Measurements from ENCODE around the gene KLK2.
"Not testable (repeated sequence)": the region's sequence is repeated elsewhere in the genome, so short reads cannot be mapped to it uniquely, and the experiment has no call there.

KLK2 gene

GRCh38 chr19:50896089-50896590 is 22.9 kb downstream of the KLK2 start:
- not testable (repeated sequence) for DNase-seq

GRCh38 chr19:50896591-50897190 is 23.5 kb downstream of the KLK2 start:
- DNase-seq: no peak

GRCh38 chr19:50897191-50897607 is 24.0 kb downstream of the KLK2 start:
- DNase-seq: no peak

DNA sequence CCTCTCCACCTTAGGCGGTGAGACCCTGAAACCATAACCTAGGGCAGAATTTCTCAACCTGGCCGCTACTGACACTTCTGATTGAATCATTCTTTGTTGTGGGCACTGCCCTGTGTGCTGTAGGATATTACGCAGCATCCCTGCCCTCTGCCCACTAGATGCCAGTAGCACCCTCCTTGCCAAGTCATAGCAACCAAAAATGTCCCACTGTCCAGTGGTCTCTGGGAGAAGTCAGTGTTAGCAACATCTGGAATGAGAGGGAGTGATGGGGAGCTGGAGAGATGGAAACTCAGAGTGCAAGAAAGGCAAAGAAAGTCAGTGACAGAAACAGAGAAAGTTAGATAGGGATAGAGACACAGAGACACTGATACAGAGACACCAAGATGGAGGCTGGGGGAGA is 24.4 kb downstream of the KLK2 start:
- DNase-seq: no peak

DNA sequence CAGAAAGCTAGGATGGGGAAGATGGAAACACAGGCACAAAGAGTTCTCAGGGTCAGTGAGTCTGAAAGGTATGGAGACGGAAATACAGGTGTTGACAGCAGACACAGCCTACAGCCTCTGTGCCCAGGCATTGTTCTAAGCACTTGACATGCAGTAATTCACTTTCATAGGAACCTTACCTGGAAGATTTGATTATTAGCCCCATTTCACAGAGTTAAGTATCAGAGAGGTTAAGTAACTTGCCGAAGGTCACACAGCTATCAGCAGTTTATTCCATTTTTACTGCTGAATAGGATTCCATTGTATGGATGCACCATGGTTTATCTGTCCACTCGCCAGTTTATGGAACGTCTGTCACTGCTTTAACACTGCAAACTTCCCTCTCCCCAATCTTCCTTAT is 24.8 kb downstream of the KLK2 start:
- DNase-seq: no peak

- DNase-seq: no peak
These were observed 26.3 kb downstream of the KLK2 start for GRCh38 chr19:50899569-50899968.

GRCh38 chr19:50902640-50903039 is 29.4 kb downstream of the KLK2 start:
- no peak for DNase-seq

DNA sequence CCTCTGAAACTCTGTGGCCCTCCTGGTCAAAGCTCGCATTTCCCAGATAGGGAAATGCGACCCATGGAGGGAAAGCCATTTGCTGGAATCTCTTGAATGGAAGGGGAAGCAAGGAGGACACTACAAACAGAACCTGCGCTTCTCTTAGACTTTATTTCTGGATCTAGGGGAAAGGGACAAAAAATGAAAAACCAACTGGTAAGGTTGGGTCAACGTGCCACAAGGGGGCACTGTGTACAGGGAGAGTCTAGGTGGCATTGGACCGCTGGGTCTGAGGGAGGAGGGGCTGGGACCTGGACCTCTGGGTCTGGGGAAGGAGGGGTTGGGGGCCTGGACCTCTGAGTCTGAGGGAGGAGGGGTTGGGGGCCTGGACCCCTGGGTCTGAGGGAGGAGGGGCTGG is 33.0 kb downstream of the KLK2 start:
- DNase-seq: peak; percentile 6

DNA sequence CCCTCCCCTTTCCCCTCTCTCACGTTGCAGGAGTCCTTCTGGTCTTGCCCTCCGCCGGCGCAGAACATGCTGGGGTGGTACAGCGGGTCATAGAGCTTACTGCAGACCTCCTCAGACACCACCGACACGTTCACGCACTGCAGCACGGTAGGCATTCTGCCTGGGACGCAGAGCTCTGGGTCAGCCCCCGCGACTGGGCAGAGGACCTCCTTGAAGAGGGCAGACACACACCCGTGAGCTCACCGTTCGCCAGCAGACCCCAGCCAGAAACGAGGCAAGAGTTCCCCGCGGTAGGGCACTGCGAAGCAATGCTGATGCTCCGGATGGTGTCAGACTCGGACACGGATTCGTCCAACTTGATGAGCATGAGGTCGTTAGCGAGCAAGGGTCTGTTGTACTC is 35.1 kb downstream of the KLK2 start:
- no peak for DNase-seq

- peak; percentile 7 for DNase-seq
These were observed 36.2 kb downstream of the KLK2 start for GRCh38 chr19:50909240-50910070.

DNA sequence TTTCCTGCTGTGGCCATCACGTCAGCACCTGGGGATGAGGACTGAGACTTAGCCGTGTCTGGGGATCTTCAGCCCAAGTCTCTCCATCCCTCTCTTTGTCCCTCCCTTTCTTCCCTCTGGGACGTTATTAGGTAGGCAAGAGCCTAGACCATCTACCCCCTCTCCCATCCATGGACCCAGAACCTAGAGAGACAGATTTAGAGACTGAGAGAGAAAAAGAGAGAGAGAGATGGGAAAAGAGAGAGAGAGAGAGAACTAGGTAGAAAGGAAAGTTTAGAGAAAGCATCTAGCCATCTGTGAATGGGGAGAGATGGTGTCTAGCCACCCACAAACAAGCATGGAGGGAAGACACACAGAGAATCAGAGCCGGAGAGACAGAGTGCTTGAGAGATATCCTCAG is 37.5 kb downstream of the KLK2 start:
- DNase-seq: no peak

- DNase-seq: no peak
These were observed 38.2 kb downstream of the KLK2 start, which contains the start of gene KLK4 for GRCh38 chr19:50911206-50912101. TSS of gene KLK4 (minus strand) at chr19:50911395. CDS start at chr19:50910738, 657 bp downstream.

DNA sequence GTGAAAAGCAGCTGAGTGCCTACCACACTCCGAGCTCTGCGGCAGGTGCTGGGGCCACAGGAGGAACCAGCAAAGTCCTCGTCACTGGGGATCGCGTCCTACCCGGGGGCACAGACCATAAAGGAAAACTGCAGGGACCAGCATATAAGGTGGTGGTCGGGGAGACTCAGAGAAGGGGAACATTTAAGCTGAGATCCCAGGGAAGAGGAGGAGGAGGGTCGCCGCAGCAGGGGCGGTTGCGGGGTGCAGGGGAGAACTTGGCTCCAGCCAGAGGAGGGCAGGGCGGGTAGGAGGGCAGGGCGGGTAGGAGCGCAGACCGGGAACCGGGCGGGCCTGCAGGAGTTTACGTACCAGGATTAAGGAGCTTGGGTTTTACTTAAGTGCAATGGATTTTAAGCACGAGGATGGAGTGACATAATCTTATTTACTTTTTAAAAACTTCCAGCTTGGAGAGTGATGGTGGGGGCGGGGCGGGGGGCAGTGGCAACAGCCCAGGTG is 38.9 kb downstream of the KLK2 start:
- DNase-seq: no peak

- no peak for DNase-seq
These were observed 39.8 kb downstream of the KLK2 start for GRCh38 chr19:50912727-50913716.

- no peak for DNase-seq
These were observed 42.8 kb downstream of the KLK2 start for GRCh38 chr19:50916069-50916468.

- no peak for DNase-seq
These were observed 48.4 kb downstream of the KLK2 start for GRCh38 chr19:50921426-50922316.

DNA sequence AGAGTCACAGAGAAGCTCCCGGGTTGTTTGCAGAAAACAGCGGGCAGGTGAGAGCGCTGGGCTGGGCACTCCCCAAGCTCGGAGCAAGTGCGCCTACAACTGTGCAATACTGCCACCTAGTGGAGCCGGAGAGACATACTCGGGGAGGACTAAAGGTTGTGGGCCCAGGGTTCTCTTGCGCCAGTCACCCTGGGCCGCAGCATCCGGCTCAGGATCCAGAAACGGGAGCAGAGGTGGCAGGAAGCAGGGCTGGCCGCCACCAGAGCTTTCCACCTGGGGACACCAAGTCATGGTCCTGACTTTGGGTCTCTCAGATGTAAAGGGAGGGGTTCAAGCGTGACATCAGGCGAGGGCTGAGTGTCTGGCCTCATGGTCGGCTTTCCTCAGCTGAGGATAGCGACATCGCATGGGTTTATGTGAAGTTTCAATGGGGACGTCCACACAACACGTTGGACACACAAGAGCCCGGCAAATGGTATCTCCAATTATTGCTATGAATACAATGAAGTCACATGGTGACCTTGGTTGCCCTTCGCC is 49.1 kb downstream of the KLK2 start:
- peak; percentile 82 for DNase-seq

- DNase-seq: no peak
These were observed 51.3 kb downstream of the KLK2 start for GRCh38 chr19:50924586-50924985.

DNA sequence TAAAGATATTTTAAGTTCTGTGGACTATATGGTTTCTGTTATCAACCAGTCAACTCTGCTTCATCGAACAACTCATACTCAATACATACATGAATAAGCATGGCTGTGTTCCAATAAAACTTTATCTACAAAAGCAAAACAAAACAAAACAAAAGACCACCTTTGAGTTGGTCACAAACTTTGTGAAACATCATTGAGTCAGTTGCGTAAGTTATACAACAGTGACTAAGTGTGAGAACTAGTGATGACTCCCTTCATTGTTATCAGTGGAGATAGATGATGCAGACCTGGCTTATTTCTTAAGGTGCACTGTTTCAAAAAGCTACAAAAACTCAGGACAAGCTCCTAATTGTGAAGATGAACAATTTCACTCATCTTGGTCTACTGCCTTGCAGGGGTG is 52.5 kb downstream of the KLK2 start:
- DNase-seq: no peak

- DNase-seq: no peak
These were observed 52.9 kb downstream of the KLK2 start for GRCh38 chr19:50926144-50926543.

Measured in NCI-H1105 (cell line).